ENCODE measurements around the gene PRKCE.

- TF ChIP-seq CTCF (IDR thresholded peaks at IDR 0.05 in 2 of 3, conservative IDR thresholded peaks at IDR 0.05 in 1 of 3; ENCODE audit: borderline replicate concordance in 1 of 3, insufficient read depth in 1 of 3, low read depth in 2 of 3, low read length in 2 of 3) (no peak), EZH2 (IDR thresholded peaks at IDR 0.05) (no peak), SP1 (IDR thresholded peaks at IDR 0.05; ENCODE audit: low read depth) (peak; percentile 81; the same call in 1 of the 2 replicates), POLR2AphosphoS5 (IDR thresholded peaks at IDR 0.05; ENCODE audit: low read depth, low read length) (peak; percentile 78), ZFX (IDR thresholded peaks at IDR 0.05) (no peak), RAD21 (IDR thresholded peaks at IDR 0.05; ENCODE audit: low read depth) (no peak), TCF7L2 (IDR thresholded peaks at IDR 0.05; ENCODE audit: borderline replicate concordance, extremely low read depth, insufficient read depth, insufficient read length) (no peak)
These were observed 30.2 kb downstream of the PRKCE start for GRCh38 chr2:45681675-45682074.
